Natural killer cell (primary cell): ENCODE data around the gene NID1. TPM values are rescaled to one million over a fixed set of nuclear protein-coding genes. Genes with fewer than 3 reads are reported as not detected.

ENCODE experiments used
- ATAC-seq, 3 donors: fragments of 150-1000 bp in 2 of 3; fragments of 200-7000 bp in 1 of 3; cut with Tn5 transposase; 1 replicate in 1 of 3; 2 replicates in 2 of 3; pipeline ENCODE4 v1.10.0; 2021; ENCODE audit warnings: mild to moderate bottlenecking in 2 of 3, moderate library complexity in 2 of 3
- DNase-seq, 2 donors: peaks; one replicate each; pipeline versions ENCODE4 v3.0.0 to v3.0.0-alpha.2; 2013 to 2021; ENCODE audit warnings: mixed read lengths in 1 of 2
- H3K27ac ChIP-seq: one replicate; pipeline ENCODE4 v1.5.1; 2013; ENCODE audit warnings: mild to moderate bottlenecking, low read length
- H3K27me3 ChIP-seq: one replicate; pipeline ENCODE4 v1.6.1; 2013; ENCODE audit warnings: low read length; ENCODE audit not compliant: control insufficient read depth, insufficient read depth
- H3K36me3 ChIP-seq: one replicate; pipeline ENCODE4 v1.6.1; 2013; ENCODE audit warnings: low read length; ENCODE audit not compliant: control insufficient read depth, insufficient read depth
- H3K4me1 ChIP-seq: one replicate; pipeline ENCODE4 v1.6.1; 2013; ENCODE audit warnings: low read length; ENCODE audit not compliant: control insufficient read depth, insufficient read depth
- H3K4me3 ChIP-seq: one replicate; pipeline ENCODE4 v1.5.1; 2013; ENCODE audit warnings: low read length
- H3K9me3 ChIP-seq: one replicate; pipeline ENCODE4 v1.6.1; 2013; ENCODE audit warnings: low read length; ENCODE audit not compliant: control insufficient read depth, insufficient read depth
- H3K27ac Mint-ChIP-seq, 2 donors: one replicate each; pipeline ENCODE4 v1.8.0; 2022; ENCODE audit warnings: mild to moderate bottlenecking in 2 of 2, mixed read lengths in 2 of 2, moderate library complexity in 1 of 2
- H3K27me3 Mint-ChIP-seq, 2 donors: one replicate each; pipeline ENCODE4 v1.8.0; 2022; ENCODE audit warnings: low read depth in 2 of 2, mixed read lengths in 2 of 2
- H3K36me3 Mint-ChIP-seq: one replicate; pipeline ENCODE4 v1.8.0; 2022; ENCODE audit warnings: mixed read lengths
- H3K4me1 Mint-ChIP-seq, 2 donors: one replicate each; pipeline ENCODE4 v1.8.0; 2022; ENCODE audit warnings: mixed read lengths in 2 of 2
- H3K4me3 Mint-ChIP-seq: one replicate; pipeline ENCODE4 v1.8.0; 2022; ENCODE audit warnings: mild to moderate bottlenecking, moderate library complexity, mixed read lengths
- H3K9me3 Mint-ChIP-seq, 2 donors: one replicate each; pipeline ENCODE4 v1.8.0; 2022; ENCODE audit warnings: mixed read lengths in 2 of 2
- WGBS: methylation state at CpG from one replicate; pipeline ENCODE4 v1.1.7; 2013; ENCODE audit warnings: missing lambda C conversion rate; ENCODE audit not compliant: insufficient coverage; 5-methylcytosine and 5-hydroxymethylcytosine counted together
- intact Hi-C: fragments of 100-400 bp; cut with micrococcal nuclease; formaldehyde crosslinking; loops from one replicate; pipeline ENCODE4 v1.14.2; 2022
- total RNA-seq, 4 donors: library from RNA; stranded (reverse); fragments of 120-200 nt in 1 of 4; gene quantifications; one replicate each; pipeline versions ENCODE4 v1.2.3 to v1.2.4, GENCODE V29; 2013 to 2022
- TF ChIP-seq, protein P1 (sequence below): fragments of 200-600 bp; IDR thresholded peaks from one replicate; pipeline ENCODE4 v1.8.0; 2022; ENCODE audit warnings: antibody characterized with exemption

The NID1 gene
- total RNA-seq, 3 donors from 2014 or later (not counting 1 experiment from before 2014, with no cell fraction given), result 0.32 to 0.92 (median 0.85) TPM

DNA sequence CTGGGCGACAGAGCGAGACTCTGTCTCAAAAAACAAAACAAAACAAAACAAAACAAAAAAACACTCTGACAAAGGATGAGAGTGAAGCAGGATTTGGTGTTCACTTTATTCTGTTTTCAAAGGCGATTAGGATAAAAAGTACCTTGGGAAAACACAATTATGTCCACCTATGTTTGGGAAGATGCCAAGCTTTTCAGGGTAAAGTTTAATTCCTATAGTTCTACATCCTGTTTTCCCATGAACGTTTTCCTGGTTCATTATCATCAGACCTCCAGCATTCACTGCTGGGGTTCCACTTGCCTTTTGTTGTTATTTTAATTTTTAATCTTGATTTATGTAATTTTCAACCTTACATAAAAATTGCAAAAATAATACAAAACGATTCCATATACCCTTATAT lies 4.9 kb upstream of the NID1 start:
- intact Hi-C loops, result no loop called here
- H3K4me1 ChIP-seq, result peaks cover 16% of the 10 kb centered on the region

DNA sequence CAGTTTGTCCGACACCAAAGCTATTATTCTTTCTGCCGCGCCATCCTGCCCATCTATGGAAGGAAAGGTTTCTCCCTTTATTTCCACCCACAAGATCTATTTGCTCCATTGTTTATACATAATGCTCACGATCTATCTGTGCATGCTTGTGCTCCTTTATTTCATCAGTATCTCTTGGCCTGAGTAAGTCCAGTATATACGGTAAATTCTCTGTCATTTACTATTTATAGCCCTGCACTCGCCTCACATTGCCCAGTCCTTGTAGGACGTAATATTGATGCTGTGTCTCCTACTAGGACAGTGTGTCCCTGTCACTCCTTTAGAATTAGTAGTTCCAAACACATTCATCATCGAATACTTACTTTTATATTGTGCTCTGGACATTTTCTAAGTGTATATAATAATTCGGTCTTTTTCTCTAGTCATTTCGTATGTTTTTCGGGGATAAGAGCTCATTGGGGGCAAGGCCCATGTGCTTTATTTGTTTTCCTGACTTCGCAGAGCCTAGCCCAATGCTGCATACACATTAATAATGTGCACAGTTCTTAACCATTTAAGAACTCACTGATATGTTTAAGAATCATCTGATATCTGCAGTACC lies 3.1 kb upstream of the NID1 start:
- TF ChIP-seq, protein P1, sequence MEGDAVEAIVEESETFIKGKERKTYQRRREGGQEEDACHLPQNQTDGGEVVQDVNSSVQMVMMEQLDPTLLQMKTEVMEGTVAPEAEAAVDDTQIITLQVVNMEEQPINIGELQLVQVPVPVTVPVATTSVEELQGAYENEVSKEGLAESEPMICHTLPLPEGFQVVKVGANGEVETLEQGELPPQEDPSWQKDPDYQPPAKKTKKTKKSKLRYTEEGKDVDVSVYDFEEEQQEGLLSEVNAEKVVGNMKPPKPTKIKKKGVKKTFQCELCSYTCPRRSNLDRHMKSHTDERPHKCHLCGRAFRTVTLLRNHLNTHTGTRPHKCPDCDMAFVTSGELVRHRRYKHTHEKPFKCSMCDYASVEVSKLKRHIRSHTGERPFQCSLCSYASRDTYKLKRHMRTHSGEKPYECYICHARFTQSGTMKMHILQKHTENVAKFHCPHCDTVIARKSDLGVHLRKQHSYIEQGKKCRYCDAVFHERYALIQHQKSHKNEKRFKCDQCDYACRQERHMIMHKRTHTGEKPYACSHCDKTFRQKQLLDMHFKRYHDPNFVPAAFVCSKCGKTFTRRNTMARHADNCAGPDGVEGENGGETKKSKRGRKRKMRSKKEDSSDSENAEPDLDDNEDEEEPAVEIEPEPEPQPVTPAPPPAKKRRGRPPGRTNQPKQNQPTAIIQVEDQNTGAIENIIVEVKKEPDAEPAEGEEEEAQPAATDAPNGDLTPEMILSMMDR, result no peak
- Histone ChIP-seq H3K36me3 (no peaks in the 10 kb centered on the region), H3K9me3 (no peaks in the 10 kb centered on the region), H3K4me1 (peaks cover 27% of the 10 kb centered on the region), H3K27ac (no peak overlapping the region), H3K27me3 (peaks cover 16% of the 10 kb centered on the region), H3K4me3 (no peak overlapping the region)
- H3K27ac Mint-ChIP-seq, result no peak overlapping the region
- H3K4me3 Mint-ChIP-seq, result no peak overlapping the region
- no peaks in the 10 kb centered on the region for H3K9me3 Mint-ChIP-seq
- H3K36me3 Mint-ChIP-seq, result no peaks in the 10 kb centered on the region
- ATAC-seq (no peak), DNase-seq (no peak)
- H3K4me1 Mint-ChIP-seq, result peaks cover 8 to 11% of the 10 kb centered on the region in 2 donors
- WGBS, result 95% methylated on average over 11 of the region's 12 CpGs
- H3K27me3 Mint-ChIP-seq, result peaks cover 32 to 50% of the 10 kb centered on the region in 2 donors
- intact Hi-C loops, result no loop called here

More for the DNA sequence above, 4.9 kb upstream of the NID1 start:
- ATAC-seq (no peak), DNase-seq (no peak)
- H3K4me1 Mint-ChIP-seq, result peaks cover 8 to 11% of the 10 kb centered on the region in 2 donors
- H3K36me3 Mint-ChIP-seq, result no peaks in the 10 kb centered on the region
- no peak overlapping the region for H3K27ac Mint-ChIP-seq
- TF ChIP-seq, protein P1, result no peak
- no peak overlapping the region for H3K27ac ChIP-seq
- no peak overlapping the region for H3K4me3 ChIP-seq
- no peaks in the 10 kb centered on the region for H3K9me3 ChIP-seq
- no peaks in the 10 kb centered on the region for H3K9me3 Mint-ChIP-seq
- peaks cover 7% of the 10 kb centered on the region for H3K27me3 ChIP-seq
- H3K36me3 ChIP-seq, result no peaks in the 10 kb centered on the region
- no peak overlapping the region for H3K4me3 Mint-ChIP-seq
- WGBS, result 94% methylated on average over 2 of the region's 5 CpGs
- peaks cover 30 to 43% of the 10 kb centered on the region in 2 donors for H3K27me3 Mint-ChIP-seq

DNA sequence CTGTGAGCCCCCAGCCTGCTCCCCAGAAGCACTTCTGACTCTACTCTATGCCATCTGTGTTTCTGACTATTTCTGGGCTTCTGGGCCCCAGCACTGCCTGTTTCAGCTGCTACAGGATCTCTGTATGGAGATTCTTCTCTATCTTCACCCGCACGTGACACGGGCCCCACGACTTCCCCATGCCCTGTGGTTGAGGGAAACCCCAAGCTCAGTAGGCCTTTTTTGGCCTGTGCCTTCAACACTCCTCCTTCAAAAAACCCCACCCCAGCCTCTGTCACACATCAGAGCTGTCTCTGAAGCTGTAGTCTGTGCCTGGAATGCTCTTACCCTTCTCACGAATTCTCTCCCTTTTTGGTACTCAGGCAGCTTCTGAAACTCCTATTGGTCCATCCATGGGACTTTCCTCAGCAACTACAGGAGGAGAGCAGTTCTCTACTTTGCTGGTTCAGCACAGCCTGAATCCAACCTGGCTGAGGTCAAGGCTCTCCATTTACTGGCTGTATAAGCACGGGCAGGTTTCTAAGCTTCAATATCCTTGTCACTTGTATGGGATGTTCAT lies 2.0 kb upstream of the NID1 start:
- peak; percentile 24 to 86 for DNase-seq
- no peaks in the 10 kb centered on the region for H3K9me3 ChIP-seq
- no peak overlapping the region for H3K27ac Mint-ChIP-seq
- H3K27me3 ChIP-seq, result peaks cover 16% of the 10 kb centered on the region
- TF ChIP-seq, protein P1, result no peak
- no peaks in the 10 kb centered on the region for H3K9me3 Mint-ChIP-seq
- no peak overlapping the region for H3K4me3 ChIP-seq
- H3K4me1 Mint-ChIP-seq, result peaks cover 8 to 11% of the 10 kb centered on the region in 2 donors
- H3K4me3 Mint-ChIP-seq, result peak overlapping the region; percentile 3
- peaks cover 27% of the 10 kb centered on the region for H3K4me1 ChIP-seq
- H3K36me3 Mint-ChIP-seq, result no peaks in the 10 kb centered on the region
- H3K27me3 Mint-ChIP-seq, result peaks cover 35 to 52% of the 10 kb centered on the region in 2 donors
- no peaks in the 10 kb centered on the region for H3K36me3 ChIP-seq
- intact Hi-C loops, result no loop called here
- no peak overlapping the region for H3K27ac ChIP-seq
- 18% methylated on average over 6 of the region's 6 CpGs for WGBS
- ATAC-seq, result peak; percentile 78 to 86 (median 83)
